ENCODE results near the gene TPCN2. TPM values are rescaled to one million over a fixed set of nuclear protein-coding genes. Genes with fewer than 3 reads are reported as not detected.

TPCN2 gene
- total RNA-seq, 1 experiment from 2014 or later = 15.2 TPM

GRCh38 chr11:69129053-69129452 is 80.3 kb downstream of the TPCN2 start:
- CTCF ChIA-PET = no interaction called here
- Histone ChIP-seq H3K79me2 (ENCODE audit: insufficient read depth, low read length) (no peaks in the 10 kb centered on the region), H3K27me3 (ENCODE audit: insufficient read depth, low read length) (no peaks in the 10 kb centered on the region), H4K20me1 (ENCODE audit: insufficient read depth) (no peaks in the 10 kb centered on the region), H3K27ac (ENCODE audit: low read depth, low read length) (no peak overlapping the region), H3K36me3 (ENCODE audit: control insufficient read depth in 1 of 2, insufficient read depth in 2 of 2, low read length in 2 of 2) (no peaks in the 10 kb centered on the region), H3K9ac (ENCODE audit: low read length) (no peak overlapping the region), H3K4me3 (replicated peaks in 1 of 2; ENCODE audit: low read depth in 1 of 2, low read length in 2 of 2) (no peak overlapping the region), H3K9me2 (ENCODE audit: insufficient read depth) (no peaks in the 10 kb centered on the region), H3K9me3 (ENCODE audit: control insufficient read depth in 1 of 2, insufficient read depth in 1 of 2, low read depth in 1 of 2, low read length in 2 of 2) (peaks cover 0 to 12% of the 10 kb centered on the region in 2 experiments; a peak in 1 of 4 replicates), H3K4me2 (ENCODE audit: low read length) (no peak overlapping the region), H3K4me1 (ENCODE audit: control insufficient read depth in 1 of 2, insufficient read depth in 2 of 2, low read length in 2 of 2) (peaks cover 22 to 32% of the 10 kb centered on the region in 2 experiments), H2AFZ (ENCODE audit: low read depth, low read length, poor library complexity, severe bottlenecking) (no peak overlapping the region)
- RAD21 ChIA-PET (ENCODE audit: low non-redundant PET in 1 of 2, low total read pairs in 2 of 2, uncharacterized antibody in 2 of 2, unreplicated experiment in 2 of 2) = no interaction called here
- TF ChIP-seq ZFX (IDR thresholded peaks at IDR 0.05) (no peak), EZH2phosphoT487 (IDR thresholded peaks at IDR 0.05; ENCODE audit: borderline replicate concordance) (no peak)
- intact Hi-C loops (cut with micrococcal nuclease) = no loop called here
- ATAC-seq = no peak
- no TSS peak for BruUV-seq (replicated peaks)
- POLR2A ChIA-PET = no interaction called here
- DNase-seq (ENCODE audit: low read depth, low spot score) = no peak

GRCh38 chr11:69129647-69130046 is 80.9 kb downstream of the TPCN2 start:
- Histone ChIP-seq H3K27ac (ENCODE audit: low read depth, low read length) (no peak overlapping the region), H3K79me2 (ENCODE audit: insufficient read depth, low read length) (no peaks in the 10 kb centered on the region), H3K4me3 (replicated peaks in 1 of 2; ENCODE audit: low read depth in 1 of 2, low read length in 2 of 2) (no peak overlapping the region), H3K4me2 (ENCODE audit: low read length) (no peak overlapping the region), H3K4me1 (ENCODE audit: control insufficient read depth in 1 of 2, insufficient read depth in 2 of 2, low read length in 2 of 2) (peaks cover 17 to 26% of the 10 kb centered on the region in 2 experiments), H3K27me3 (ENCODE audit: insufficient read depth, low read length) (no peaks in the 10 kb centered on the region), H2AFZ (ENCODE audit: low read depth, low read length, poor library complexity, severe bottlenecking) (no peak overlapping the region), H3K9me2 (ENCODE audit: insufficient read depth) (no peaks in the 10 kb centered on the region), H3K9me3 (ENCODE audit: control insufficient read depth in 1 of 2, insufficient read depth in 1 of 2, low read depth in 1 of 2, low read length in 2 of 2) (peaks cover 0 to 12% of the 10 kb centered on the region in 2 experiments; a peak in 1 of 4 replicates), H3K9ac (ENCODE audit: low read length) (no peak overlapping the region), H3K36me3 (ENCODE audit: control insufficient read depth in 1 of 2, insufficient read depth in 2 of 2, low read length in 2 of 2) (no peaks in the 10 kb centered on the region), H4K20me1 (ENCODE audit: insufficient read depth) (no peaks in the 10 kb centered on the region)
- POLR2A ChIA-PET = no interaction called here
- no peak for ATAC-seq
- CTCF ChIA-PET = interaction anchor here (2.5 kb wide), 1 partner anchor 10 kb away, joined by 11 read pairs; no protein-coding TSS in a partner anchor
- no TSS peak for BruUV-seq (replicated peaks)
- TF ChIP-seq, protein P1, sequence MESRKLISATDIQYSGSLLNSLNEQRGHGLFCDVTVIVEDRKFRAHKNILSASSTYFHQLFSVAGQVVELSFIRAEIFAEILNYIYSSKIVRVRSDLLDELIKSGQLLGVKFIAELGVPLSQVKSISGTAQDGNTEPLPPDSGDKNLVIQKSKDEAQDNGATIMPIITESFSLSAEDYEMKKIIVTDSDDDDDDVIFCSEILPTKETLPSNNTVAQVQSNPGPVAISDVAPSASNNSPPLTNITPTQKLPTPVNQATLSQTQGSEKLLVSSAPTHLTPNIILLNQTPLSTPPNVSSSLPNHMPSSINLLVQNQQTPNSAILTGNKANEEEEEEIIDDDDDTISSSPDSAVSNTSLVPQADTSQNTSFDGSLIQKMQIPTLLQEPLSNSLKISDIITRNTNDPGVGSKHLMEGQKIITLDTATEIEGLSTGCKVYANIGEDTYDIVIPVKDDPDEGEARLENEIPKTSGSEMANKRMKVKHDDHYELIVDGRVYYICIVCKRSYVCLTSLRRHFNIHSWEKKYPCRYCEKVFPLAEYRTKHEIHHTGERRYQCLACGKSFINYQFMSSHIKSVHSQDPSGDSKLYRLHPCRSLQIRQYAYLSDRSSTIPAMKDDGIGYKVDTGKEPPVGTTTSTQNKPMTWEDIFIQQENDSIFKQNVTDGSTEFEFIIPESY (IDR thresholded peaks at IDR 0.05; ENCODE audit: extremely low read depth, insufficient replicate concordance, low read length) = no peak
- TF ChIP-seq, protein P2, sequence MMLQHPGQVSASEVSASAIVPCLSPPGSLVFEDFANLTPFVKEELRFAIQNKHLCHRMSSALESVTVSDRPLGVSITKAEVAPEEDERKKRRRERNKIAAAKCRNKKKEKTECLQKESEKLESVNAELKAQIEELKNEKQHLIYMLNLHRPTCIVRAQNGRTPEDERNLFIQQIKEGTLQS (IDR thresholded peaks at IDR 0.05) = no peak
- TF ChIP-seq TCF7L2 (IDR thresholded peaks at IDR 0.05; ENCODE audit: borderline replicate concordance, extremely low read depth, insufficient read depth, insufficient read length) (no peak), YY1 (IDR thresholded peaks at IDR 0.05; ENCODE audit: extremely low read depth, insufficient replicate concordance, low read depth, low read length) (no peak), REST (IDR thresholded peaks at IDR 0.05; ENCODE audit: low read depth) (no peak), FOSL1 (IDR thresholded peaks at IDR 0.05; ENCODE audit: low read depth) (no peak), CBX3 (IDR thresholded peaks at IDR 0.05; ENCODE audit: low read depth) (no peak), EZH2phosphoT487 (IDR thresholded peaks at IDR 0.05; ENCODE audit: borderline replicate concordance) (no peak), SP1 (IDR thresholded peaks at IDR 0.05; ENCODE audit: low read depth) (no peak)
- TF ChIP-seq, protein P3, sequence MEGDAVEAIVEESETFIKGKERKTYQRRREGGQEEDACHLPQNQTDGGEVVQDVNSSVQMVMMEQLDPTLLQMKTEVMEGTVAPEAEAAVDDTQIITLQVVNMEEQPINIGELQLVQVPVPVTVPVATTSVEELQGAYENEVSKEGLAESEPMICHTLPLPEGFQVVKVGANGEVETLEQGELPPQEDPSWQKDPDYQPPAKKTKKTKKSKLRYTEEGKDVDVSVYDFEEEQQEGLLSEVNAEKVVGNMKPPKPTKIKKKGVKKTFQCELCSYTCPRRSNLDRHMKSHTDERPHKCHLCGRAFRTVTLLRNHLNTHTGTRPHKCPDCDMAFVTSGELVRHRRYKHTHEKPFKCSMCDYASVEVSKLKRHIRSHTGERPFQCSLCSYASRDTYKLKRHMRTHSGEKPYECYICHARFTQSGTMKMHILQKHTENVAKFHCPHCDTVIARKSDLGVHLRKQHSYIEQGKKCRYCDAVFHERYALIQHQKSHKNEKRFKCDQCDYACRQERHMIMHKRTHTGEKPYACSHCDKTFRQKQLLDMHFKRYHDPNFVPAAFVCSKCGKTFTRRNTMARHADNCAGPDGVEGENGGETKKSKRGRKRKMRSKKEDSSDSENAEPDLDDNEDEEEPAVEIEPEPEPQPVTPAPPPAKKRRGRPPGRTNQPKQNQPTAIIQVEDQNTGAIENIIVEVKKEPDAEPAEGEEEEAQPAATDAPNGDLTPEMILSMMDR (IDR thresholded peaks at IDR 0.05 in 2 of 3, conservative IDR thresholded peaks at IDR 0.05 in 1 of 3; ENCODE audit: borderline replicate concordance in 1 of 3, insufficient read depth in 1 of 3, low read depth in 2 of 3, low read length in 2 of 3) = no peak
- intact Hi-C loops (cut with micrococcal nuclease) = no loop called here
- RAD21 ChIA-PET (ENCODE audit: low non-redundant PET in 1 of 2, low total read pairs in 2 of 2, uncharacterized antibody in 2 of 2, unreplicated experiment in 2 of 2) = no interaction called here
- DNase-seq (ENCODE audit: low read depth, low spot score) = no peak
